Activated naive CD4-positive, alpha-beta T cell (primary cell): ENCODE data around the gene TRDN.
"Not testable (repeated sequence)": the region's sequence is repeated elsewhere in the genome, so short reads cannot be mapped to it uniquely, and the experiment has no call there.

Experiments used
- DNase-seq, 4 experiments: peaks; one replicate each; lab custom pipeline; 2025; lab: John Stamatoyannopoulos, UW

The TRDN gene

GRCh38 chr6:123402052-123402451, 234.7 kb downstream of the TRDN start:
- no peak for DNase-seq

- no peak for DNase-seq
Observed at GRCh38 chr6:123398072-123398471, 238.7 kb downstream of the TRDN start.

- DNase-seq, result no peak
Observed at GRCh38 chr6:123393331-123393730, 243.4 kb downstream of the TRDN start.

- DNase-seq, result no peak
Observed at GRCh38 chr6:123383718-123384117, 253.0 kb downstream of the TRDN start.

GRCh38 chr6:123380257-123380656, 256.5 kb downstream of the TRDN start:
- no peak for DNase-seq

- no peak for DNase-seq
Observed at GRCh38 chr6:123372737-123373136, 264.0 kb downstream of the TRDN start.

- no peak for DNase-seq
Observed at GRCh38 chr6:123363912-123364311, 272.8 kb downstream of the TRDN start.

- no peak for DNase-seq
Observed at GRCh38 chr6:123360359-123360758, 276.4 kb downstream of the TRDN start.

GRCh38 chr6:123352705-123353104, 284.0 kb downstream of the TRDN start:
- DNase-seq, result no peak

GRCh38 chr6:123352279-123352678, 284.5 kb downstream of the TRDN start:
- no peak for DNase-seq

- DNase-seq, result no peak
Observed at GRCh38 chr6:123343836-123344235, 292.9 kb downstream of the TRDN start.

GRCh38 chr6:123338394-123338793, 298.4 kb downstream of the TRDN start:
- no peak for DNase-seq

GRCh38 chr6:123333000-123333756, 303.6 kb downstream of the TRDN start:
- DNase-seq, result no peak

- DNase-seq, result no peak
Observed at GRCh38 chr6:123332070-123332469, 304.7 kb downstream of the TRDN start.

- no peak for DNase-seq
Observed at GRCh38 chr6:123329337-123329736, 307.4 kb downstream of the TRDN start.

- DNase-seq, result no peak
Observed at GRCh38 chr6:123323452-123324329, 313.1 kb downstream of the TRDN start.

- no peak for DNase-seq
Observed at GRCh38 chr6:123321020-123321419, 315.7 kb downstream of the TRDN start.

- DNase-seq, result no peak
Observed at GRCh38 chr6:123316733-123317323, 319.9 kb downstream of the TRDN start.

GRCh38 chr6:123314459-123314858, 322.3 kb downstream of the TRDN start:
- not testable (repeated sequence) for DNase-seq

GRCh38 chr6:123309130-123309529, 327.6 kb downstream of the TRDN start:
- DNase-seq, result no peak

GRCh38 chr6:123306334-123306733, 330.4 kb downstream of the TRDN start:
- DNase-seq, result no peak

GRCh38 chr6:123295672-123296071, 341.1 kb downstream of the TRDN start:
- DNase-seq, result no peak

- DNase-seq, result no peak
Observed at GRCh38 chr6:123295181-123295580, 341.6 kb downstream of the TRDN start.
